Caco-2 (cell line): ENCODE results near the gene ANKLE2. TPM values are rescaled to one million over a fixed set of nuclear protein-coding genes. Genes with fewer than 3 reads are reported as not detected.

Source experiments
- BruUV-seq: library from RNA; stranded (reverse); fragments of 400-500 nt; replicated peaks from 2 replicates; lab custom pipeline; 2021; lab: Mats Ljungman, UMichigan
- CTCF ChIA-PET: fragments of 300-600 bp; sonication (Branson Sonifier 250); formaldehyde crosslinking; loops from one replicate; lab custom pipeline; 2022; ENCODE audit warnings: antibody characterized with exemption; lab: Charles Lee
- POLR2A ChIA-PET: fragments of 300-600 bp; sonication (Branson Sonifier 250); formaldehyde crosslinking; loops from one replicate; lab custom pipeline; 2022; ENCODE audit warnings: antibody characterized with exemption; lab: Charles Lee
- DNase-seq, 2 experiments: peaks; one replicate each; pipeline versions ENCODE4 v3.0.0 to v3.0.0-alpha.2; 2020 to 2022
- H3K27me3 ChIP-seq: replicated peaks from 2 replicates; pipeline ENCODE4 v1.6.0; 2011; ENCODE audit warnings: low read length; ENCODE audit not compliant: control insufficient read depth, insufficient read depth
- H3K36me3 ChIP-seq: 2 replicates; pipeline ENCODE4 v1.5.1; 2011; ENCODE audit warnings: low read length; ENCODE audit not compliant: control insufficient read depth, insufficient read depth
- H3K4me1 ChIP-seq: fragments of 250-450 bp; sonication (Bioruptor Pico); 2 replicates; pipeline ENCODE4 v1.5.1; 2020; ENCODE audit warnings: mild to moderate bottlenecking
- H3K4me3 ChIP-seq: 2 replicates; pipeline ENCODE4 v1.5.1; 2011; ENCODE audit warnings: low read depth, mild to moderate bottlenecking, control low read depth, low read length
- H3K9me3 ChIP-seq: fragments of 250-450 bp; sonication (Bioruptor Pico); 2 replicates; pipeline ENCODE4 v1.5.1; 2020; ENCODE audit warnings: mild to moderate bottlenecking, moderate library complexity
- H3K27ac Mint-ChIP-seq: one replicate; pipeline ENCODE4 v1.8.0; 2022; ENCODE audit warnings: mixed read lengths; ENCODE audit not compliant: unreplicated experiment
- H3K27me3 Mint-ChIP-seq: one replicate; pipeline ENCODE4 v1.8.0; 2022; ENCODE audit warnings: mixed read lengths; ENCODE audit not compliant: insufficient read depth, unreplicated experiment
- H3K36me3 Mint-ChIP-seq: one replicate; pipeline ENCODE4 v1.8.0; 2022; ENCODE audit warnings: mild to moderate bottlenecking, mixed read lengths; ENCODE audit not compliant: insufficient read depth, unreplicated experiment
- H3K4me1 Mint-ChIP-seq: one replicate; pipeline ENCODE4 v1.8.0; 2022; ENCODE audit warnings: low read depth, mixed read lengths; ENCODE audit not compliant: unreplicated experiment
- H3K4me3 Mint-ChIP-seq: one replicate; pipeline ENCODE4 v1.8.0; 2022; ENCODE audit warnings: mild to moderate bottlenecking, moderate library complexity, mixed read lengths; ENCODE audit not compliant: unreplicated experiment
- H3K9me3 Mint-ChIP-seq: one replicate; pipeline ENCODE4 v1.8.0; 2022; ENCODE audit warnings: mixed read lengths; ENCODE audit not compliant: unreplicated experiment
- intact Hi-C: fragments of 100-400 bp; cut with micrococcal nuclease; formaldehyde crosslinking; loops from one replicate; pipeline ENCODE4 v1.10.0; 2022; ENCODE audit not compliant: unreplicated experiment
- total RNA-seq: library from RNA; stranded (reverse); gene quantifications from 2 replicates; pipeline ENCODE4 v1.2.3, GENCODE V29; 2022
- TF ChIP-seq, protein P1 (sequence below), 2 experiments: fragments of 200-600 bp in 1 of 2; IDR thresholded peaks; 1 replicate in 1 of 2; 2 replicates in 1 of 2; pipeline versions ENCODE4 v1.5.1 to v1.8.0; 2011 to 2022; ENCODE audit warnings: antibody characterized with exemption in 1 of 2, control low read depth in 1 of 2, inconsistent platforms in 1 of 2, low read depth in 1 of 2, low read length in 1 of 2, mild to moderate bottlenecking in 1 of 2, moderate library complexity in 1 of 2; ENCODE audit not compliant: insufficient read depth in 1 of 2, severe bottlenecking in 1 of 2, unreplicated experiment in 1 of 2

Gene ANKLE2
- total RNA-seq, 1 experiment from 2014 or later = 80.8 TPM

DNA sequence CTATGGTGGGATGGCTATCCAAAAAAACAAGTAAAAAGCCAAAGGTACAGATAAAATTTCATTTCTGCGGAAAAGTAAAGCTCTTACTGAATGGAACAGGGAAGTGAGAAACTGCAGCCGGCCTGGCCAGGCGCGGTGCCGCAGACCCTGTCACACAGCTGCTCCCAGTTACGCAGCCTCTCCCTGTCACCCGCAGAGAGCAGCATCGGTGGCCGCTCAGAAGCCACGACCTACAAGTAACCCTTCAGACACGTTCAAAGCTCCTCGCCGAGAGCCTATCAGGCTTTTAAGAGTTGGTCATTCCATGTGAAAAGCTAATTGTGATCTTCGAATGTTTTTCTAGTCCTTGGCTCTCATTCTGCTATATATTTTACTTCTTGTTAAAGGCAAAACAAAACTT, 11.0 kb upstream of the ANKLE2 start:
- POLR2A ChIA-PET = no interaction called here
- TSS peak; percentile 28 for BruUV-seq
- H3K27me3 Mint-ChIP-seq = no peaks in the 10 kb centered on the region
- Histone ChIP-seq H3K36me3 (peaks cover 1% of the 10 kb centered on the region), H3K4me3 (no peak overlapping the region), H3K4me1 (no peaks in the 10 kb centered on the region), H3K9me3 (no peaks in the 10 kb centered on the region), H3K27me3 (no peaks in the 10 kb centered on the region)
- no peak overlapping the region for H3K27ac Mint-ChIP-seq
- peaks cover 83% of the 10 kb centered on the region for H3K36me3 Mint-ChIP-seq
- H3K4me3 Mint-ChIP-seq = no peak overlapping the region
- no peaks in the 10 kb centered on the region for H3K9me3 Mint-ChIP-seq
- no peak for DNase-seq
- TF ChIP-seq, protein P1, sequence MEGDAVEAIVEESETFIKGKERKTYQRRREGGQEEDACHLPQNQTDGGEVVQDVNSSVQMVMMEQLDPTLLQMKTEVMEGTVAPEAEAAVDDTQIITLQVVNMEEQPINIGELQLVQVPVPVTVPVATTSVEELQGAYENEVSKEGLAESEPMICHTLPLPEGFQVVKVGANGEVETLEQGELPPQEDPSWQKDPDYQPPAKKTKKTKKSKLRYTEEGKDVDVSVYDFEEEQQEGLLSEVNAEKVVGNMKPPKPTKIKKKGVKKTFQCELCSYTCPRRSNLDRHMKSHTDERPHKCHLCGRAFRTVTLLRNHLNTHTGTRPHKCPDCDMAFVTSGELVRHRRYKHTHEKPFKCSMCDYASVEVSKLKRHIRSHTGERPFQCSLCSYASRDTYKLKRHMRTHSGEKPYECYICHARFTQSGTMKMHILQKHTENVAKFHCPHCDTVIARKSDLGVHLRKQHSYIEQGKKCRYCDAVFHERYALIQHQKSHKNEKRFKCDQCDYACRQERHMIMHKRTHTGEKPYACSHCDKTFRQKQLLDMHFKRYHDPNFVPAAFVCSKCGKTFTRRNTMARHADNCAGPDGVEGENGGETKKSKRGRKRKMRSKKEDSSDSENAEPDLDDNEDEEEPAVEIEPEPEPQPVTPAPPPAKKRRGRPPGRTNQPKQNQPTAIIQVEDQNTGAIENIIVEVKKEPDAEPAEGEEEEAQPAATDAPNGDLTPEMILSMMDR (IDR thresholded peaks at IDR 0.05; ENCODE audit: insufficient read depth in 1 of 2, low read depth in 1 of 2, low read length in 1 of 2, severe bottlenecking in 1 of 2, unreplicated experiment in 1 of 2) = no peak
- CTCF ChIA-PET = no interaction called here
- no peaks in the 10 kb centered on the region for H3K4me1 Mint-ChIP-seq
- intact Hi-C loops = no loop called here

- Histone ChIP-seq H3K4me3 (no peak overlapping the region), H3K4me1 (no peaks in the 10 kb centered on the region), H3K9me3 (no peaks in the 10 kb centered on the region), H3K36me3 (peaks cover 1% of the 10 kb centered on the region; the same call in 1 of the 2 replicates), H3K27me3 (no peaks in the 10 kb centered on the region)
- Mint-ChIP-seq H3K27me3 (no peaks in the 10 kb centered on the region), H3K9me3 (no peaks in the 10 kb centered on the region), H3K4me3 (no peak overlapping the region), H3K27ac (no peak overlapping the region), H3K36me3 (peaks cover 77% of the 10 kb centered on the region), H3K4me1 (no peaks in the 10 kb centered on the region)
- intact Hi-C loops = no loop called here
- ChIA-PET POLR2A (no interaction called here), CTCF (no interaction called here)
- no peak for DNase-seq
- BruUV-seq = no TSS peak
- TF ChIP-seq, protein P1 (IDR thresholded peaks at IDR 0.05; ENCODE audit: insufficient read depth in 1 of 2, low read depth in 1 of 2, low read length in 1 of 2, severe bottlenecking in 1 of 2, unreplicated experiment in 1 of 2) = no peak
Measured at GRCh38 chr12:132771126-132771838, 9.7 kb upstream of the ANKLE2 start.

GRCh38 chr12:132766380-132767085, 4.9 kb upstream of the ANKLE2 start:
- Mint-ChIP-seq H3K36me3 (peaks cover 39% of the 10 kb centered on the region), H3K27me3 (no peaks in the 10 kb centered on the region), H3K4me3 (no peak overlapping the region), H3K4me1 (no peaks in the 10 kb centered on the region), H3K9me3 (no peaks in the 10 kb centered on the region), H3K27ac (no peak overlapping the region)
- POLR2A ChIA-PET = no interaction called here
- Histone ChIP-seq H3K9me3 (no peaks in the 10 kb centered on the region), H3K4me3 (no peak overlapping the region), H3K4me1 (no peaks in the 10 kb centered on the region), H3K27me3 (no peaks in the 10 kb centered on the region), H3K36me3 (no peaks in the 10 kb centered on the region)
- intact Hi-C loops = no loop called here
- BruUV-seq = no TSS peak
- CTCF ChIA-PET = interaction anchor here (0.6 kb wide), 1 partner anchor 16 kb away, joined by 5 read pairs; no protein-coding TSS in a partner anchor
- TF ChIP-seq, protein P1 (IDR thresholded peaks at IDR 0.05; ENCODE audit: insufficient read depth in 1 of 2, low read depth in 1 of 2, low read length in 1 of 2, severe bottlenecking in 1 of 2, unreplicated experiment in 1 of 2) = no peak
- DNase-seq = no peak
